HepG2 (cell line): ENCODE measurements around the gene WDR6. TPM values are rescaled to one million over a fixed set of nuclear protein-coding genes. Genes with fewer than 3 reads are reported as not detected.

Experiments used
- ATAC-seq: fragments of 200-7000 bp; cut with Tn5 transposase; 3 replicates; pipeline ENCODE4 v1.9.1; 2020; ENCODE audit warnings: mild to moderate bottlenecking, moderate library complexity
- BruUV-seq: library from RNA; stranded (reverse); fragments of 400-500 nt; replicated peaks from 2 replicates; lab custom pipeline; 2021; lab: Mats Ljungman, UMichigan
- CTCF ChIA-PET: fragments of 300-600 bp; formaldehyde crosslinking; extraction: SDS; loops from one replicate; lab custom pipeline; 2021; ENCODE audit warnings: low total read pairs, inconsistent platforms, low intra/inter-chr PET ratio; lab: Yijun Ruan, JAX
- POLR2A ChIA-PET: fragments of 350-600 bp; sonication (Branson Sonifier 250); formaldehyde crosslinking; loops from one replicate; lab custom pipeline; 2020; ENCODE audit warnings: antibody characterized with exemption, inconsistent platforms; lab: Yijun Ruan, JAX
- DNase-seq: peaks from one replicate; pipeline ENCODE4 v3.0.0-alpha.2; 2015; ENCODE audit warnings: low spot score
- FAIRE-seq: peaks from 3 replicates; lab custom pipeline; 2011; peaks lifted over from hg19 to GRCh38; lab: Jason Lieb, UNC
- H2AFZ ChIP-seq: one replicate; pipeline ENCODE4 v1.6.1; 2011; ENCODE audit warnings: low read length, inconsistent platforms
- H3K27ac ChIP-seq: fragments of 300-600 bp; 3 replicates; pipeline ENCODE4 v1.8.0; 2011; ENCODE audit warnings: mixed run types, mild to moderate bottlenecking, mixed read lengths, low read length, inconsistent platforms; ENCODE audit not compliant: insufficient read depth; ENCODE audit errors: extremely low read length
- H3K27me3 ChIP-seq, 2 experiments: fragments of 200-600 bp in 1 of 2; 2 replicates in 1 of 2; 3 replicates in 1 of 2; pipeline versions ENCODE4 v1.6.0 to v1.8.0; 2011; ENCODE audit warnings: low read length in 2 of 2, mild to moderate bottlenecking in 2 of 2, moderate library complexity in 2 of 2, inconsistent platforms in 1 of 2; ENCODE audit not compliant: insufficient read depth in 2 of 2, control insufficient read depth in 1 of 2
- H3K36me3 ChIP-seq, 2 experiments: fragments of 200-600 bp in 1 of 2; replicated peaks in 1 of 2; 2 replicates in 1 of 2; 3 replicates in 1 of 2; pipeline versions ENCODE4 v1.5.1 to v1.8.0; 2011; ENCODE audit warnings: low read length in 2 of 2, inconsistent platforms in 1 of 2; ENCODE audit not compliant: insufficient read depth in 2 of 2, control insufficient read depth in 1 of 2
- H3K4me1 ChIP-seq: 2 replicates; pipeline ENCODE4 v1.5.1; 2012; ENCODE audit warnings: low read length, inconsistent platforms; ENCODE audit not compliant: insufficient read depth
- H3K4me2 ChIP-seq: 2 replicates; pipeline ENCODE4 v1.6.0; 2011; ENCODE audit warnings: low read depth, low read length, inconsistent platforms
- H3K4me3 ChIP-seq, 3 experiments: fragments of 200-600 bp in 1 of 3; sonication (generic), shearing (Covaris generic) in 1 of 3; replicated peaks in 1 of 3; 2 replicates each; pipeline ENCODE4 v1.5.1; 2011 to 2016; ENCODE audit warnings: low read length in 3 of 3, inconsistent platforms in 2 of 3, low read depth in 2 of 3, mild to moderate bottlenecking in 2 of 3, control low read depth in 1 of 3, mixed read lengths in 1 of 3; ENCODE audit not compliant: insufficient read depth in 1 of 3
- H3K79me2 ChIP-seq: one replicate; pipeline ENCODE4 v1.6.1; 2011; ENCODE audit warnings: low read length, inconsistent platforms; ENCODE audit not compliant: insufficient read depth
- H3K9ac ChIP-seq: 2 replicates; pipeline ENCODE4 v1.6.0; 2011; ENCODE audit warnings: mild to moderate bottlenecking, low read depth, low read length, inconsistent platforms; ENCODE audit not compliant: insufficient read depth
- H3K9me3 ChIP-seq: 2 replicates; pipeline ENCODE4 v1.5.1; 2012; ENCODE audit warnings: mild to moderate bottlenecking, low read length
- H4K20me1 ChIP-seq: 2 replicates; pipeline ENCODE4 v1.6.0; 2011; ENCODE audit warnings: inconsistent platforms, mild to moderate bottlenecking, low read length, moderate library complexity; ENCODE audit not compliant: insufficient read depth
- NCOA1 ChIP-seq: sonication (generic); formaldehyde crosslinking; IDR thresholded peaks from 2 replicates; pipeline ENCODE4 v1.9.0; 2021; ENCODE audit warnings: missing genetic modification reagents
- NCOA2 ChIP-seq: sonication (generic); formaldehyde crosslinking; IDR thresholded peaks from 2 replicates; pipeline ENCODE4 v1.8.0; 2022; ENCODE audit warnings: inconsistent platforms
- SNAPC2 ChIP-seq: sonication (generic); formaldehyde crosslinking; IDR thresholded peaks from 2 replicates; pipeline ENCODE4 v1.8.1; 2022; ENCODE audit warnings: mild to moderate bottlenecking, missing genetic modification reagents
- TARDBP ChIP-seq: sonication (generic); formaldehyde crosslinking; IDR thresholded peaks from 2 replicates; pipeline ENCODE4 v1.8.0; 2022; ENCODE audit warnings: mild to moderate bottlenecking, missing genetic modification reagents
- ZEB1 ChIP-seq: IDR thresholded peaks from 2 replicates; pipeline ENCODE4 v1.6.1; 2012; ENCODE audit warnings: mild to moderate bottlenecking, low read depth, inconsistent platforms; ENCODE audit not compliant: insufficient replicate concordance
- ZMYM2 ChIP-seq: sonication (generic); formaldehyde crosslinking; IDR thresholded peaks from 2 replicates; pipeline ENCODE4 v1.8.0; 2022; ENCODE audit warnings: mild to moderate bottlenecking, missing genetic modification reagents
- ZNF136 ChIP-seq: sonication (generic); formaldehyde crosslinking; IDR thresholded peaks from 2 replicates; pipeline ENCODE4 v1.8.1; 2022; ENCODE audit warnings: low read depth, mild to moderate bottlenecking, moderate library complexity, missing genetic modification reagents
- ZNF24 ChIP-seq: fragments of 450-650 bp; IDR thresholded peaks from 2 replicates; pipeline ENCODE4 v1.6.1; 2017; ENCODE audit warnings: antibody characterized with exemption, mild to moderate bottlenecking
- ZNF256 ChIP-seq: sonication (generic); formaldehyde crosslinking; conservative IDR thresholded peaks from 2 replicates; pipeline ENCODE4 v1.4.0; 2020; ENCODE audit warnings: missing genetic modification reagents
- ZNF354B ChIP-seq: sonication (generic); formaldehyde crosslinking; IDR thresholded peaks from 2 replicates; pipeline ENCODE4 v1.8.0; 2022; ENCODE audit warnings: mild to moderate bottlenecking, missing genetic modification reagents
- ZNF549 ChIP-seq: sonication (generic); formaldehyde crosslinking; IDR thresholded peaks from 2 replicates; pipeline ENCODE4 v1.5.0; 2020; ENCODE audit warnings: missing genetic modification reagents
- ZNF703 ChIP-seq: sonication (generic); formaldehyde crosslinking; IDR thresholded peaks from 2 replicates; pipeline ENCODE4 v1.5.1; 2020; ENCODE audit warnings: missing genetic modification reagents, mild to moderate bottlenecking, moderate library complexity, borderline replicate concordance
- WGBS: methylation state at CpG from one replicate; pipeline ENCODE4 v1.1.6; 2017; ENCODE audit warnings: low lambda C conversion rate; 5-methylcytosine and 5-hydroxymethylcytosine counted together
- in situ Hi-C: cut with HindIII; loops from 2 replicates; pipeline ENCODE4 v1.10.0; 2017; ENCODE audit warnings: low pct_unique_long_range_greater_than_20kb; ENCODE audit not compliant: extremely low pct_ligation_motif_present
- intact Hi-C: fragments of 100-400 bp; cut with micrococcal nuclease; formaldehyde crosslinking; loops from one replicate; pipeline ENCODE4 v1.10.0; 2022; ENCODE audit not compliant: unreplicated experiment
- polyA plus RNA-seq, 8 experiments: library from polyadenylated mRNA; depleted of rRNA in 3 of 8; stranded (reverse) in 7 of 8; unstranded in 1 of 8; fragments of >200 nt; fragmentation: Illumina TruSeq in 4 of 8; extraction: Trizol in 4 of 8; gene quantifications; 2 replicates each; pipeline versions ENCODE4 v1.2.1 to v1.2.3, GENCODE V29; 2011 to 2016; ENCODE audit warnings: low read depth in 4 of 8, missing spikeins in 1 of 8, mixed read lengths in 1 of 8; ENCODE audit not compliant: insufficient read depth in 1 of 8
- total RNA-seq, 5 experiments: library from RNA; depleted of rRNA; stranded (reverse); fragments of >200 nt; fragmentation: Illumina TruSeq; extraction: Trizol; gene quantifications; 2 replicates each; pipeline ENCODE4 v1.2.3, GENCODE V29; 2016; ENCODE audit warnings: low read depth in 1 of 5
- TF ChIP-seq, protein P1 (sequence below): sonication (generic); formaldehyde crosslinking; IDR thresholded peaks from 2 replicates; pipeline ENCODE4 v1.5.1; 2020; ENCODE audit warnings: mild to moderate bottlenecking, missing genetic modification reagents, borderline replicate concordance
- TF ChIP-seq, protein P2 (sequence below): IDR thresholded peaks from 2 replicates; pipeline ENCODE4 v1.6.1; 2016; ENCODE audit warnings: low read depth, missing genetic modification reagents, missing compliant biosample characterization

The WDR6 gene
- total and polyA plus RNA-seq, 2 of the 13 experiments (the other 11 are each of a cell fraction or from before 2014, with no cell fraction given): 73.4 to 139 TPM

DNA sequence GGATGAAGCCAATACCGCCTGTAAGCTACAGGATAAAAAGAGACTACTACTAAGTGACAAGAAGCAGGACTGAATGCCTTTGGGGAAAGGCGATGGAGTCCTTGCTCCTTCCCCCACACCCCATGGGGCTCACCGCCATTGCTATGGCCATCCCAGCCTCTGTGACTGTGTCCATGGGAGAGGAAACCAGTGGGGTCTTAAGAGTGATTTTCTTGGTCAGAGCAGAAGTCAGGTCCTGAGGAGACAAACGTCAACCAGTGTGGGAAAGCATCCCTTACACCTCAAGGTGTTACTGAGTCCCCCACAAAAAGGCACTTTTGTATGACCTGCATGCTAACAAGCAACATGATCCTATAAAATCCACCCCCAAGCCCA lies 21.1 kb downstream of the WDR6 start:
- Histone ChIP-seq H3K9me3 (no peaks in the 10 kb centered on the region), H3K4me1 (peaks cover 49% of the 10 kb centered on the region), H3K27ac (peak overlapping the region; percentile 63), H3K4me3 (peak overlapping the region; percentile 56 to 78 (median 73); a peak in 5 of 6 replicates), H3K4me2 (peak overlapping the region; percentile 90), H4K20me1 (no peaks in the 10 kb centered on the region), H3K36me3 (peaks cover 28 to 62% of the 10 kb centered on the region in 2 experiments), H3K79me2 (peaks cover 15% of the 10 kb centered on the region), H2AFZ (no peak overlapping the region), H3K27me3 (no peaks in the 10 kb centered on the region), H3K9ac (peak overlapping the region; percentile 83)
- in situ Hi-C loops (no loop called here), intact Hi-C loops (no loop called here)
- BruUV-seq: no TSS peak
- ChIA-PET POLR2A (interaction anchor here (1.5 to 2.3 kb wide), 6 partner anchors 13 to 109 kb away, joined by 5 to 40 read pairs (median 8); partner anchors contain the start of genes ARIH2, QRICH1 and WDR6), CTCF (no interaction called here)
- FAIRE-seq (no peak), DNase-seq (no peak), ATAC-seq (no peak)
- WGBS: 100% methylated on average over 2 of the region's 4 CpGs
- TF ChIP-seq NCOA1 (0 out of 2 replicates have a peak, but pooled peaks have one; percentile 10), NCOA2 (CRISPR knock-in tag) (no peak), ZMYM2 (CRISPR knock-in tag) (no peak), ZNF703 (no peak), ZEB1 (no peak), ZNF354B (CRISPR knock-in tag) (no peak), ZNF136 (CRISPR knock-in tag) (0 out of 2 replicates have a peak, but pooled peaks have one; percentile 5), TARDBP (peak; percentile 22; the same call in 1 of the 2 replicates), ZNF256 (no peak), ZNF549 (CRISPR knock-in tag) (no peak), ZNF24 (no peak), SNAPC2 (CRISPR knock-in tag) (0 out of 2 replicates have a peak, but pooled peaks have one; percentile 43)
- TF ChIP-seq, protein P1, sequence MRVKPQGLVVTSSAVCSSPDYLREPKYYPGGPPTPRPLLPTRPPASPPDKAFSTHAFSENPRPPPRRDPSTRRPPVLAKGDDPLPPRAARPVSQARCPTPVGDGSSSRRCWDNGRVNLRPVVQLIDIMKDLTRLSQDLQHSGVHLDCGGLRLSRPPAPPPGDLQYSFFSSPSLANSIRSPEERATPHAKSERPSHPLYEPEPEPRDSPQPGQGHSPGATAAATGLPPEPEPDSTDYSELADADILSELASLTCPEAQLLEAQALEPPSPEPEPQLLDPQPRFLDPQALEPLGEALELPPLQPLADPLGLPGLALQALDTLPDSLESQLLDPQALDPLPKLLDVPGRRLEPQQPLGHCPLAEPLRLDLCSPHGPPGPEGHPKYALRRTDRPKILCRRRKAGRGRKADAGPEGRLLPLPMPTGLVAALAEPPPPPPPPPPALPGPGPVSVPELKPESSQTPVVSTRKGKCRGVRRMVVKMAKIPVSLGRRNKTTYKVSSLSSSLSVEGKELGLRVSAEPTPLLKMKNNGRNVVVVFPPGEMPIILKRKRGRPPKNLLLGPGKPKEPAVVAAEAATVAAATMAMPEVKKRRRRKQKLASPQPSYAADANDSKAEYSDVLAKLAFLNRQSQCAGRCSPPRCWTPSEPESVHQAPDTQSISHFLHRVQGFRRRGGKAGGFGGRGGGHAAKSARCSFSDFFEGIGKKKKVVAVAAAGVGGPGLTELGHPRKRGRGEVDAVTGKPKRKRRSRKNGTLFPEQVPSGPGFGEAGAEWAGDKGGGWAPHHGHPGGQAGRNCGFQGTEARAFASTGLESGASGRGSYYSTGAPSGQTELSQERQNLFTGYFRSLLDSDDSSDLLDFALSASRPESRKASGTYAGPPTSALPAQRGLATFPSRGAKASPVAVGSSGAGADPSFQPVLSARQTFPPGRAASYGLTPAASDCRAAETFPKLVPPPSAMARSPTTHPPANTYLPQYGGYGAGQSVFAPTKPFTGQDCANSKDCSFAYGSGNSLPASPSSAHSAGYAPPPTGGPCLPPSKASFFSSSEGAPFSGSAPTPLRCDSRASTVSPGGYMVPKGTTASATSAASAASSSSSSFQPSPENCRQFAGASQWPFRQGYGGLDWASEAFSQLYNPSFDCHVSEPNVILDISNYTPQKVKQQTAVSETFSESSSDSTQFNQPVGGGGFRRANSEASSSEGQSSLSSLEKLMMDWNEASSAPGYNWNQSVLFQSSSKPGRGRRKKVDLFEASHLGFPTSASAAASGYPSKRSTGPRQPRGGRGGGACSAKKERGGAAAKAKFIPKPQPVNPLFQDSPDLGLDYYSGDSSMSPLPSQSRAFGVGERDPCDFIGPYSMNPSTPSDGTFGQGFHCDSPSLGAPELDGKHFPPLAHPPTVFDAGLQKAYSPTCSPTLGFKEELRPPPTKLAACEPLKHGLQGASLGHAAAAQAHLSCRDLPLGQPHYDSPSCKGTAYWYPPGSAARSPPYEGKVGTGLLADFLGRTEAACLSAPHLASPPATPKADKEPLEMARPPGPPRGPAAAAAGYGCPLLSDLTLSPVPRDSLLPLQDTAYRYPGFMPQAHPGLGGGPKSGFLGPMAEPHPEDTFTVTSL (CRISPR knock-in tag): no peak
- TF ChIP-seq, protein P2, sequence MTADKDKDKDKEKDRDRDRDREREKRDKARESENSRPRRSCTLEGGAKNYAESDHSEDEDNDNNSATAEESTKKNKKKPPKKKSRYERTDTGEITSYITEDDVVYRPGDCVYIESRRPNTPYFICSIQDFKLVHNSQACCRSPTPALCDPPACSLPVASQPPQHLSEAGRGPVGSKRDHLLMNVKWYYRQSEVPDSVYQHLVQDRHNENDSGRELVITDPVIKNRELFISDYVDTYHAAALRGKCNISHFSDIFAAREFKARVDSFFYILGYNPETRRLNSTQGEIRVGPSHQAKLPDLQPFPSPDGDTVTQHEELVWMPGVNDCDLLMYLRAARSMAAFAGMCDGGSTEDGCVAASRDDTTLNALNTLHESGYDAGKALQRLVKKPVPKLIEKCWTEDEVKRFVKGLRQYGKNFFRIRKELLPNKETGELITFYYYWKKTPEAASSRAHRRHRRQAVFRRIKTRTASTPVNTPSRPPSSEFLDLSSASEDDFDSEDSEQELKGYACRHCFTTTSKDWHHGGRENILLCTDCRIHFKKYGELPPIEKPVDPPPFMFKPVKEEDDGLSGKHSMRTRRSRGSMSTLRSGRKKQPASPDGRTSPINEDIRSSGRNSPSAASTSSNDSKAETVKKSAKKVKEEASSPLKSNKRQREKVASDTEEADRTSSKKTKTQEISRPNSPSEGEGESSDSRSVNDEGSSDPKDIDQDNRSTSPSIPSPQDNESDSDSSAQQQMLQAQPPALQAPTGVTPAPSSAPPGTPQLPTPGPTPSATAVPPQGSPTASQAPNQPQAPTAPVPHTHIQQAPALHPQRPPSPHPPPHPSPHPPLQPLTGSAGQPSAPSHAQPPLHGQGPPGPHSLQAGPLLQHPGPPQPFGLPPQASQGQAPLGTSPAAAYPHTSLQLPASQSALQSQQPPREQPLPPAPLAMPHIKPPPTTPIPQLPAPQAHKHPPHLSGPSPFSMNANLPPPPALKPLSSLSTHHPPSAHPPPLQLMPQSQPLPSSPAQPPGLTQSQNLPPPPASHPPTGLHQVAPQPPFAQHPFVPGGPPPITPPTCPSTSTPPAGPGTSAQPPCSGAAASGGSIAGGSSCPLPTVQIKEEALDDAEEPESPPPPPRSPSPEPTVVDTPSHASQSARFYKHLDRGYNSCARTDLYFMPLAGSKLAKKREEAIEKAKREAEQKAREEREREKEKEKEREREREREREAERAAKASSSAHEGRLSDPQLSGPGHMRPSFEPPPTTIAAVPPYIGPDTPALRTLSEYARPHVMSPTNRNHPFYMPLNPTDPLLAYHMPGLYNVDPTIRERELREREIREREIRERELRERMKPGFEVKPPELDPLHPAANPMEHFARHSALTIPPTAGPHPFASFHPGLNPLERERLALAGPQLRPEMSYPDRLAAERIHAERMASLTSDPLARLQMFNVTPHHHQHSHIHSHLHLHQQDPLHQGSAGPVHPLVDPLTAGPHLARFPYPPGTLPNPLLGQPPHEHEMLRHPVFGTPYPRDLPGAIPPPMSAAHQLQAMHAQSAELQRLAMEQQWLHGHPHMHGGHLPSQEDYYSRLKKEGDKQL (CRISPR knock-in tag): no peak
